Upper lobe of left lung (tissue), 6 donors: ENCODE data around the gene RAI14. TPM values are rescaled to one million over a fixed set of nuclear protein-coding genes. Genes with fewer than 3 reads are reported as not detected.

Source experiments
- ATAC-seq, 2 donors: fragments of 200-7000 bp; cut with Tn5 transposase; one replicate each; pipeline ENCODE4 v1.9.1; 2022; ENCODE audit warnings: mild to moderate bottlenecking in 2 of 2, moderate library complexity in 2 of 2; ENCODE audit not compliant: low FRiP score in 2 of 2
- DNase-seq, 2 donors: peaks; one replicate each; pipeline ENCODE4 v3.0.0-alpha.2; 2019 to 2020
- H3K27ac ChIP-seq, 4 donors: fragments of 200-600 bp; sonication (generic); one replicate each; pipeline ENCODE4 v1.5.1; 2016 to 2019
- H3K27me3 ChIP-seq, 4 donors: fragments of 200-600 bp; sonication (generic); one replicate each; pipeline ENCODE4 v1.5.1; 2017 to 2019
- H3K36me3 ChIP-seq, 4 donors: fragments of 200-600 bp; sonication (generic); one replicate each; pipeline ENCODE4 v1.5.1; 2016 to 2019
- H3K4me1 ChIP-seq, 4 donors: fragments of 200-600 bp; sonication (generic); one replicate each; pipeline ENCODE4 v1.5.1; 2018 to 2019
- H3K4me3 ChIP-seq, 4 donors: fragments of 200-600 bp; sonication (generic); one replicate each; pipeline ENCODE4 v1.5.1; 2017 to 2019; ENCODE audit warnings: mild to moderate bottlenecking in 2 of 4, moderate library complexity in 1 of 4
- H3K9me3 ChIP-seq, 4 donors: fragments of 200-600 bp; sonication (generic); one replicate each; pipeline ENCODE4 v1.5.1; 2018 to 2019
- CTCF ChIP-seq, 6 experiments: fragments of 450-650 bp in 4 of 6; fragments of 200-600 bp in 2 of 6; sonication (generic) in 2 of 6; IDR thresholded peaks; one replicate each; pipeline ENCODE4 v1.5.1; 2016 to 2019; ENCODE audit warnings: antibody characterized with exemption in 6 of 6
- EP300 ChIP-seq, 4 donors: sonication (generic); formaldehyde crosslinking; IDR thresholded peaks; one replicate each; pipeline ENCODE4 v1.5.1; 2017; ENCODE audit warnings: antibody characterized with exemption in 4 of 4, control low read depth in 2 of 4
- POLR2A ChIP-seq, 4 donors: fragments of 450-650 bp; IDR thresholded peaks; one replicate each; pipeline ENCODE4 v1.5.1; 2016 to 2017; ENCODE audit warnings: antibody characterized with exemption in 4 of 4, mild to moderate bottlenecking in 2 of 4
- POLR2AphosphoS5 ChIP-seq, 2 donors: sonication (generic); formaldehyde crosslinking; IDR thresholded peaks; one replicate each; pipeline ENCODE4 v1.5.1; 2017; ENCODE audit warnings: antibody characterized with exemption in 2 of 2
- WGBS, 2 donors: methylation state at CpG; one replicate each; pipeline ENCODE4 v1.1.5; 2017 to 2018; 5-methylcytosine and 5-hydroxymethylcytosine counted together
- total RNA-seq, 6 donors: library from RNA; depleted of rRNA in 4 of 6; stranded (reverse); fragments of >200 nt in 4 of 6; gene quantifications; one replicate each; pipeline versions ENCODE4 v1.1.0 to v1.2.1, GENCODE V29; 2016 to 2021
- donor health status: DM: no; HTN: no; CAD: no; lungs with moderate emphysema.
- donor health status: DM: no; HTN: yes; CAD: no; lungs with severe emphysema.

RAI14 gene
- total RNA-seq, 6 donors from 2014 or later, result 34.0 to 88.6 (median 67.9) TPM

GRCh38 chr5:34692786-34693185 is 36.7 kb downstream of the RAI14 start:
- H3K4me1 ChIP-seq, result peaks cover 3 to 36% (median 11%) of the 10 kb centered on the region in 4 donors
- H3K27me3 ChIP-seq, result no peaks in the 10 kb centered on the region
- H3K27ac ChIP-seq, result no peak overlapping the region
- WGBS, 2 donors, result 86 to 87% methylated on average over 6 of the region's 6 CpGs
- no peak overlapping the region for H3K4me3 ChIP-seq
- H3K9me3 ChIP-seq, result no peaks in the 10 kb centered on the region
- ATAC-seq (no peak), DNase-seq (no peak)
- TF ChIP-seq POLR2AphosphoS5 (IDR thresholded peaks at IDR 0.05), result no peak
- no peak for TF ChIP-seq EP300 (IDR thresholded peaks at IDR 0.05)
- H3K36me3 ChIP-seq, result peaks cover 0 to 8% (median 4%) of the 10 kb centered on the region in 4 donors

- Histone ChIP-seq H3K27ac (peak overlapping the region in 2 of 4 donors; percentile 39 to 65), H3K4me1 (peaks cover 8 to 43% (median 15%) of the 10 kb centered on the region in 4 donors), H3K27me3 (no peaks in the 10 kb centered on the region), H3K9me3 (no peaks in the 10 kb centered on the region), H3K4me3 (no peak overlapping the region), H3K36me3 (peaks cover 0 to 7% (median 2%) of the 10 kb centered on the region in 4 donors)
- ATAC-seq (no peak), DNase-seq (no peak)
- 89 to 90% methylated on average over 1 of the region's 1 CpG for WGBS, 2 donors
- TF ChIP-seq POLR2AphosphoS5 (IDR thresholded peaks at IDR 0.05) (no peak), CTCF (IDR thresholded peaks at IDR 0.05) (no peak), POLR2A (IDR thresholded peaks at IDR 0.05) (no peak), EP300 (IDR thresholded peaks at IDR 0.05) (no peak)
Measured at GRCh38 chr5:34694012-34694411, 37.9 kb downstream of the RAI14 start.

DNA sequence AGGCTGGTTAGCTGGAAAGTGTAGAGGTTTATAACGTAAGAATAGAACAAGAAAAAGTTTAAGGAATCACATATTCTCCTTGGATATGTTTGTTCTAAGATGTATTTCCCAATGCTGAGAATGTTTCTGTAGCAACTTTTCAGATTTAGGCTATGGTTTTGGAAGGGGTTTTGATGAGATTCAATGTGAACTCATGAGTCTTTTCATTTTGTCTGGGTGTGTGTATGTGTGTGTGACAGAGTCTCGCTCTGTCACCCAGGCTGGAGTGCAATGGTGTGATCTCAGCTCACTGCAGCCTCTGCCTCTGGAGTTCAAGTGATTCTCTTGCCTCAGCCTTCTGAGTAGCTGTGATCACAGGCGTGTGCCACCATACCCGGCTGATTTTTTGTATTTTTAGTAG is 38.6 kb downstream of the RAI14 start:
- DNase-seq (no peak), ATAC-seq (peak in 1 of 2 donors; percentile 29)
- Histone ChIP-seq H3K4me1 (peaks cover 11 to 50% (median 22%) of the 10 kb centered on the region in 4 donors), H3K9me3 (no peaks in the 10 kb centered on the region), H3K27ac (peak overlapping the region; percentile 39 to 65 (median 48)), H3K36me3 (peaks cover 0 to 4% (median 0%) of the 10 kb centered on the region in 4 donors), H3K4me3 (no peak overlapping the region), H3K27me3 (no peaks in the 10 kb centered on the region)
- WGBS, 2 donors, result 81 to 82% methylated on average over 4 of the region's 4 CpGs
- no peak for TF ChIP-seq POLR2A (IDR thresholded peaks at IDR 0.05)
- TF ChIP-seq POLR2AphosphoS5 (IDR thresholded peaks at IDR 0.05), result no peak
- TF ChIP-seq EP300 (IDR thresholded peaks at IDR 0.05), result no peak
- no peak for TF ChIP-seq CTCF (IDR thresholded peaks at IDR 0.05)

DNA sequence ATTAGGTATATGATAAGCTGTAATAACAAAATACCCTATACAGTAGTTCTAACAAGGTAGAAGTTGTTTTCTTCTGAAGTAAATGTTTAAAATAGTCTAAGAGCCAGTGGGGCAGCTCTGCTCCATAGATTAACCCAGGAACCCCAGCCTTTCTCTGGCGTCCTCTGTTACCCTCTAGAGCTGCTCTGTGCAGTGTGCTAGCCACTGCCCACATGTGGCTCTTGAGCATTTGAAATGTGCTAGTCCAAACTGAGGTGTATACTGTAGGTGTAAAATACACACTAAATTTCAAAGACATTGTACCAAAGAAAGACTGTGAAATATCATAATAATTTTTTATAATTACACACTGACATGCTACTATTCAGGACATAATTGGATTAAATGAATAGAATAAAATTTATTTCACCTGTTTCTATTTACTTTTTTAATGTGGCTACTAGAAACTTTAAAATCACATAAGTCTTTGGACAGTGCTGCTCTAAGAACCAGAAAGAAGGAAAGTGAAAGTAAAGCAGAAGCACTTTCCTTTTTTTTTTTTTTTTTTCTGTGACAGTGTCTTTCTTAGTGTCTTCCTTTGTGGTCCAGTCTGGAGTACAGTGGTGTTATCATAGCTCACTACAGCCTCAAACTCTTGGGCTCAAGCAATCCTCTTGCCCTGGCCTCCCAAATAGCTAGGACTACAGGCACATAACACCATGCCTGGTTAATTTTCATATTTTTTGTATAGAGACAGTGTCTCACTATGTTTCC is 39.3 kb downstream of the RAI14 start:
- TF ChIP-seq EP300 (IDR thresholded peaks at IDR 0.05) (no peak), CTCF (IDR thresholded peaks at IDR 0.05) (no peak), POLR2A (IDR thresholded peaks at IDR 0.05) (no peak), POLR2AphosphoS5 (IDR thresholded peaks at IDR 0.05) (no peak)
- DNase-seq (no peak), ATAC-seq (no peak)
- Histone ChIP-seq H3K4me3 (peak overlapping the region in 2 of 4 donors; percentile 5 to 25), H3K4me1 (peaks cover 11 to 56% (median 28%) of the 10 kb centered on the region in 4 donors), H3K27me3 (no peaks in the 10 kb centered on the region), H3K9me3 (no peaks in the 10 kb centered on the region), H3K36me3 (peaks cover 0 to 4% (median 0%) of the 10 kb centered on the region in 4 donors), H3K27ac (peak overlapping the region; percentile 39 to 65 (median 56))
- WGBS, 2 donors, result 56 to 57% methylated on average over 1 of the region's 1 CpG

DNA sequence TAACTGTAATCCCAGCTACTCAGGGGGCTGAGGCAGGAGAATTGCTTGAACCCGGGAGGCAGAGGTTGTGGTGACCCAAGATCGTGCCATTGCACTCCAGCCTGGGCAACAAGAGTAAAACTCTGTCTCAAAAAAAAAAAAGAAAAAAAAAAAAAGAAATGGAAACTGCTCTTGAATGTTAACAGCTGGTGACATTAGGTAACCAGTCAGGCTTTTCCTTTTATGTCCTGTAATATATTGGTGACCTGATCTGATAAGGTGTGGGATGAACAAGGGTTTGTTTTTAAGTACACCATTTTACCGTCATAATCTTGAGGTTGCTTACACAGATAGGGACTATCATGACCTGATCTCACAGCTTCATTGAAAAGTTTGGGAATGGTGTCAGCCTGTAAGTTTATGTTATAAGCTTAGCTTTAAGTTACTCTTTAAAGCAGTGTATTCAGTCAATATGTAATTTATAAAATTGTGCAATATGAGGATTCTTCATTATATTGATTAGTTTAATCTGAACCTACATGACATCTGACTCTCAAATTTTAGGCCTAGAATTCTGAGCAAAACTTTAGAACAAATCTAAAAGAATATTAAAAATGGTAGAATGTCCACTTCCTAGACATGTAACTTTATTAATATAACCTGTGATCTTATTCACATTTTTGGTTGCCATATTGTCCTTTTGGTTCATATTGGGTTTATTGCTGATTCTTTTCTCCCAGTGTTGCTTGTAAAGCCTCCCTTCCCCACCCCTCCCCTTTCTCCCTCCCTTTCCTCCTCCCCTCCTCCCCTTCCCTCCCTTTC is 41.4 kb downstream of the RAI14 start:
- Histone ChIP-seq H3K9me3 (no peaks in the 10 kb centered on the region), H3K4me3 (no peak overlapping the region), H3K27me3 (no peaks in the 10 kb centered on the region), H3K4me1 (peaks cover 11 to 53% (median 31%) of the 10 kb centered on the region in 4 donors), H3K27ac (no peak overlapping the region), H3K36me3 (peaks cover 0 to 4% (median 0%) of the 10 kb centered on the region in 4 donors)
- TF ChIP-seq POLR2AphosphoS5 (IDR thresholded peaks at IDR 0.05), result no peak
- no peak for TF ChIP-seq CTCF (IDR thresholded peaks at IDR 0.05)
- no peak for TF ChIP-seq EP300 (IDR thresholded peaks at IDR 0.05)
- TF ChIP-seq POLR2A (IDR thresholded peaks at IDR 0.05), result no peak
- ATAC-seq (no peak), DNase-seq (no peak)
- 84 to 85% methylated on average over 3 of the region's 3 CpGs for WGBS, 2 donors
